ENCODE results near the gene TRIP13.

GRCh38 chr5:909086-909485, 16.4 kb downstream of the TRIP13 start:
- TF ChIP-seq, protein P1, sequence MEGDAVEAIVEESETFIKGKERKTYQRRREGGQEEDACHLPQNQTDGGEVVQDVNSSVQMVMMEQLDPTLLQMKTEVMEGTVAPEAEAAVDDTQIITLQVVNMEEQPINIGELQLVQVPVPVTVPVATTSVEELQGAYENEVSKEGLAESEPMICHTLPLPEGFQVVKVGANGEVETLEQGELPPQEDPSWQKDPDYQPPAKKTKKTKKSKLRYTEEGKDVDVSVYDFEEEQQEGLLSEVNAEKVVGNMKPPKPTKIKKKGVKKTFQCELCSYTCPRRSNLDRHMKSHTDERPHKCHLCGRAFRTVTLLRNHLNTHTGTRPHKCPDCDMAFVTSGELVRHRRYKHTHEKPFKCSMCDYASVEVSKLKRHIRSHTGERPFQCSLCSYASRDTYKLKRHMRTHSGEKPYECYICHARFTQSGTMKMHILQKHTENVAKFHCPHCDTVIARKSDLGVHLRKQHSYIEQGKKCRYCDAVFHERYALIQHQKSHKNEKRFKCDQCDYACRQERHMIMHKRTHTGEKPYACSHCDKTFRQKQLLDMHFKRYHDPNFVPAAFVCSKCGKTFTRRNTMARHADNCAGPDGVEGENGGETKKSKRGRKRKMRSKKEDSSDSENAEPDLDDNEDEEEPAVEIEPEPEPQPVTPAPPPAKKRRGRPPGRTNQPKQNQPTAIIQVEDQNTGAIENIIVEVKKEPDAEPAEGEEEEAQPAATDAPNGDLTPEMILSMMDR (IDR thresholded peaks at IDR 0.05; ENCODE audit: low read depth, low read length) = no peak
- TF ChIP-seq EZH2phosphoT487 (IDR thresholded peaks at IDR 0.05; ENCODE audit: low read depth) = no peak
